ENCODE measurements around the gene SIGLEC14. TPM values are rescaled to one million over a fixed set of nuclear protein-coding genes. Genes with fewer than 3 reads are reported as not detected.
"Not testable (repeated sequence)": the region's sequence is repeated elsewhere in the genome, so short reads cannot be mapped to it uniquely, and the experiment has no call there.

SIGLEC14 gene, protein sequence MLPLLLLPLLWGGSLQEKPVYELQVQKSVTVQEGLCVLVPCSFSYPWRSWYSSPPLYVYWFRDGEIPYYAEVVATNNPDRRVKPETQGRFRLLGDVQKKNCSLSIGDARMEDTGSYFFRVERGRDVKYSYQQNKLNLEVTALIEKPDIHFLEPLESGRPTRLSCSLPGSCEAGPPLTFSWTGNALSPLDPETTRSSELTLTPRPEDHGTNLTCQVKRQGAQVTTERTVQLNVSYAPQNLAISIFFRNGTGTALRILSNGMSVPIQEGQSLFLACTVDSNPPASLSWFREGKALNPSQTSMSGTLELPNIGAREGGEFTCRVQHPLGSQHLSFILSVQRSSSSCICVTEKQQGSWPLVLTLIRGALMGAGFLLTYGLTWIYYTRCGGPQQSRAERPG
- total RNA-seq (1 to 10 TPM in 1 of 2 experiments, under 1 TPM in 1; 0.87 to 1.3 TPM), total RNA-seq (0 to 3.1 (median 0.09) reads per million in 172 experiments)
- polyA plus RNA-seq (2013, experiment 1 of 2): 8.6 TPM
- polyA plus RNA-seq (2013, experiment 2 of 2): 5.0 TPM

DNA sequence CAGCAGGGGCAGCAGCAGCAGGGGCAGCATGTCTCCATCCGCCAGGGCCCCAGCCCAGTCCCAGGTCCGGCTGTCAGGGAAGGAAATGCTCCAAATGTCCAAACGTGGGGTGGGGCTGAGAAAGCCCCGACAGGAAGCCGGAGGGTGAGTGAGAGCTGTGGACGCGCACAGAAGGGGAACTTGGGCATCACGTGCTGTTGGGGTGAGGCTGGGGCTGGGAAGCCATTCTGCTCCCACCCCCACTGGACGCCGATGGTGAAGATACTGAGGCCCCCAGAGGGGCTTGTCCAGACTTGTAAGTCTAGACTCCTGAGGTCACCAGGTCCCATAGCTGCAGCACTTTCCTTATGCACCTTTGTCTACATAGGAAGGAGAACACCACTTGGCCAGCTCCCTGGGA lies at the start of gene SIGLEC14:
TSS of gene SIGLEC14 (minus strand) at position 96 of the 400 bp plus-strand sequence. CDS start at position 30, 66 bp downstream.
- peaks cover 51% of the 10 kb centered on the region for H3K27me3 Mint-ChIP-seq
- H3K36me3 ChIP-seq (ENCODE audit: insufficient read depth, low read length); CTCF ChIA-PET; H3K4me1 ChIP-seq (ENCODE audit: insufficient read depth, low read length); H3K4me1 Mint-ChIP-seq (ENCODE audit: low read depth); H3K27ac Mint-ChIP-seq; DNase-seq; intact Hi-C loops (cut with DNase I, micrococcal nuclease); H3K4me3 Mint-ChIP-seq; H3K9me3 Mint-ChIP-seq; H3K27ac ChIP-seq (ENCODE audit: low read depth in 1 of 2, low read length in 2 of 2); H3K9me3 ChIP-seq (ENCODE audit: control insufficient read depth in 1 of 2, insufficient read depth in 1 of 2, low read length in 2 of 2); POLR2A ChIA-PET; H3K36me3 Mint-ChIP-seq (ENCODE audit: low read depth); ATAC-seq (ENCODE audit: poor library complexity): not testable (repeated sequence)
- H3K27me3 ChIP-seq (ENCODE audit: control insufficient read depth in 1 of 2, insufficient read depth in 2 of 2, low read length in 2 of 2): peaks cover 6 to 13% of the 10 kb centered on the region in 2 experiments
- peak within 1 kb of the TSS; percentile 14 for H3K4me3 ChIP-seq (ENCODE audit: low read length)

- Histone ChIP-seq H3K9me3 (ENCODE audit: control insufficient read depth in 1 of 2, insufficient read depth in 1 of 2, low read length in 2 of 2) (no peaks in the 10 kb centered on the region), H3K27ac (ENCODE audit: low read depth in 1 of 2, low read length in 2 of 2) (no peak overlapping the region), H3K4me1 (ENCODE audit: insufficient read depth, low read length) (peaks cover 11% of the 10 kb centered on the region), H3K4me3 (ENCODE audit: low read length) (no peak overlapping the region), H3K27me3 (ENCODE audit: control insufficient read depth in 1 of 2, insufficient read depth in 2 of 2, low read length in 2 of 2) (no peaks in the 10 kb centered on the region), H3K36me3 (ENCODE audit: insufficient read depth, low read length) (no peaks in the 10 kb centered on the region)
- Mint-ChIP-seq H3K36me3 (ENCODE audit: low read depth) (peaks cover 4% of the 10 kb centered on the region), H3K9me3 (no peaks in the 10 kb centered on the region), H3K4me1 (ENCODE audit: low read depth) (peaks cover 4% of the 10 kb centered on the region), H3K27ac (no peak overlapping the region), H3K27me3 (no peaks in the 10 kb centered on the region), H3K4me3 (no peak overlapping the region)
- no peak for DNase-seq
- intact Hi-C loops (cut with DNase I, micrococcal nuclease): loop anchor here in 1 of 2 experiments (10.0 kb wide), 1 partner anchor 891 kb away; no protein-coding TSS in a partner anchor
- TF ChIP-seq, protein P1, sequence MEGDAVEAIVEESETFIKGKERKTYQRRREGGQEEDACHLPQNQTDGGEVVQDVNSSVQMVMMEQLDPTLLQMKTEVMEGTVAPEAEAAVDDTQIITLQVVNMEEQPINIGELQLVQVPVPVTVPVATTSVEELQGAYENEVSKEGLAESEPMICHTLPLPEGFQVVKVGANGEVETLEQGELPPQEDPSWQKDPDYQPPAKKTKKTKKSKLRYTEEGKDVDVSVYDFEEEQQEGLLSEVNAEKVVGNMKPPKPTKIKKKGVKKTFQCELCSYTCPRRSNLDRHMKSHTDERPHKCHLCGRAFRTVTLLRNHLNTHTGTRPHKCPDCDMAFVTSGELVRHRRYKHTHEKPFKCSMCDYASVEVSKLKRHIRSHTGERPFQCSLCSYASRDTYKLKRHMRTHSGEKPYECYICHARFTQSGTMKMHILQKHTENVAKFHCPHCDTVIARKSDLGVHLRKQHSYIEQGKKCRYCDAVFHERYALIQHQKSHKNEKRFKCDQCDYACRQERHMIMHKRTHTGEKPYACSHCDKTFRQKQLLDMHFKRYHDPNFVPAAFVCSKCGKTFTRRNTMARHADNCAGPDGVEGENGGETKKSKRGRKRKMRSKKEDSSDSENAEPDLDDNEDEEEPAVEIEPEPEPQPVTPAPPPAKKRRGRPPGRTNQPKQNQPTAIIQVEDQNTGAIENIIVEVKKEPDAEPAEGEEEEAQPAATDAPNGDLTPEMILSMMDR (IDR thresholded peaks at IDR 0.05): no peak
- ChIA-PET CTCF (no interaction called here), POLR2A (no interaction called here)
- no peak for ATAC-seq (ENCODE audit: poor library complexity)
These were observed 49.2 kb upstream of the SIGLEC14 start for GRCh38 chr19:51695702-51696315.

DNA sequence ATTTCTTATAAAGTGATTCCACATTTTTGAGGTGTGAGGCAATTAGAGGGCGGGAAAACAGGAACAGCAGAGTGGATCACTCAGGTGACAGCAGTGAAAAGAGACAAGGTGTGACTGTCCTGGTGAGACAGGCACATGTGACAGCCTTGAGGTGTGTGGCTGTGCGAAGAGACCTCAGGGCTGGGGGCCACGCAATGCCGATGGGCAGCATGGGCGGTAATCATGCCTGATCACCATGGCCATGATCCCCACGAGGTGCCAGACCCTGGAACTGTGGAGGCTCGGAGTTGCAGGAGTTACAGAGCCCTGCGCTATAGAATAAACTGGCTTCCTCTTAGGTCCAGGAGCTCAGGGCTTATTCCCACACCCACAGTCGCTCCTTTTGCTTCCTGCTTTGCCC lies 48.5 kb upstream of the SIGLEC14 start:
- H3K4me1 Mint-ChIP-seq (ENCODE audit: low read depth): peaks cover 7% of the 10 kb centered on the region
- H3K27me3 Mint-ChIP-seq: no peaks in the 10 kb centered on the region
- no peaks in the 10 kb centered on the region for H3K9me3 Mint-ChIP-seq
- no peak overlapping the region for H3K27ac ChIP-seq (ENCODE audit: low read depth in 1 of 2, low read length in 2 of 2)
- peaks cover 4% of the 10 kb centered on the region for H3K36me3 Mint-ChIP-seq (ENCODE audit: low read depth)
- H3K4me3 ChIP-seq (ENCODE audit: low read length): no peak overlapping the region
- no peaks in the 10 kb centered on the region for H3K27me3 ChIP-seq (ENCODE audit: control insufficient read depth in 1 of 2, insufficient read depth in 2 of 2, low read length in 2 of 2)
- TF ChIP-seq, protein P1 (IDR thresholded peaks at IDR 0.05): no peak
- H3K4me1 ChIP-seq (ENCODE audit: insufficient read depth, low read length): peaks cover 18% of the 10 kb centered on the region
- POLR2A ChIA-PET: no interaction called here
- no peaks in the 10 kb centered on the region for H3K9me3 ChIP-seq (ENCODE audit: control insufficient read depth in 1 of 2, insufficient read depth in 1 of 2, low read length in 2 of 2)
- no peak for ATAC-seq (ENCODE audit: poor library complexity)
- H3K27ac Mint-ChIP-seq: no peak overlapping the region
- no peaks in the 10 kb centered on the region for H3K36me3 ChIP-seq (ENCODE audit: insufficient read depth, low read length)
- DNase-seq: no peak
- CTCF ChIA-PET: no interaction called here
- no peak overlapping the region for H3K4me3 Mint-ChIP-seq
- intact Hi-C loops (cut with DNase I, micrococcal nuclease): loop anchor here in 1 of 2 experiments (10.0 kb wide), 1 partner anchor 890 kb away; no protein-coding TSS in a partner anchor

Data from CD4-positive, alpha-beta T cell (primary cell).